Measurements from ENCODE around the gene LTA.

LTA gene

DNA sequence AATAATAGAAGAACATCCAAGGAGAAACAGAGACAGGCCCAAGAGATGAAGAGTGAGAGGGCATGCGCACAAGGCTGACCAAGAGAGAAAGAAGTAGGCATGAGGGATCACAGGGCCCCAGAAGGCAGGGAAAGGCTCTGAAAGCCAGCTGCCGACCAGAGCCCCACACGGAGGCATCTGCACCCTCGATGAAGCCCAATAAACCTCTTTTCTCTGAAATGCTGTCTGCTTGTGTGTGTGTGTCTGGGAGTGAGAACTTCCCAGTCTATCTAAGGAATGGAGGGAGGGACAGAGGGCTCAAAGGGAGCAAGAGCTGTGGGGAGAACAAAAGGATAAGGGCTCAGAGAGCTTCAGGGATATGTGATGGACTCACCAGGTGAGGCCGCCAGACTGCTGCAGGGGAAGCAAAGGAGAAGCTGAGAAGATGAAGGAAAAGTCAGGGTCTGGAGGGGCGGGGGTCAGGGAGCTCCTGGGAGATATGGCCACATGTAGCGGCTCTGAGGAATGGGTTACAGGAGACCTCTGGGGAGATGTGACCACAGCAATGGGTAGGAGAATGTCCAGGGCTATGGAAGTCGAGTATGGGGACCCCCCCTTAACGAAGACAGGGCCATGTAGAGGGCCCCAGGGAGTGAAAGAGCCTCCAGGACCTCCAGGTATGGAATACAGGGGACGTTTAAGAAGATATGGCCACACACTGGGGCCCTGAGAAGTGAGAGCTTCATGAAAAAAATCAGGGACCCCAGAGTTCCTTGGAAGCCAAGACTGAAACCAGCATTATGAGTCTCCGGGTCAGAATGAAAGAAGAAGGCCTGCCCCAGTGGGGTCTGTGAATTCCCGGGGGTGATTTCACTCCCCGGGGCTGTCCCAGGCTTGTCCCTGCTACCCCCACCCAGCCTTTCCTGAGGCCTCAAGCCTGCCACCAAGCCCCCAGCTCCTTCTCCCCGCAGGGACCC, 2.3 kb downstream of the LTA start:
- no peak for DNase-seq

DNA sequence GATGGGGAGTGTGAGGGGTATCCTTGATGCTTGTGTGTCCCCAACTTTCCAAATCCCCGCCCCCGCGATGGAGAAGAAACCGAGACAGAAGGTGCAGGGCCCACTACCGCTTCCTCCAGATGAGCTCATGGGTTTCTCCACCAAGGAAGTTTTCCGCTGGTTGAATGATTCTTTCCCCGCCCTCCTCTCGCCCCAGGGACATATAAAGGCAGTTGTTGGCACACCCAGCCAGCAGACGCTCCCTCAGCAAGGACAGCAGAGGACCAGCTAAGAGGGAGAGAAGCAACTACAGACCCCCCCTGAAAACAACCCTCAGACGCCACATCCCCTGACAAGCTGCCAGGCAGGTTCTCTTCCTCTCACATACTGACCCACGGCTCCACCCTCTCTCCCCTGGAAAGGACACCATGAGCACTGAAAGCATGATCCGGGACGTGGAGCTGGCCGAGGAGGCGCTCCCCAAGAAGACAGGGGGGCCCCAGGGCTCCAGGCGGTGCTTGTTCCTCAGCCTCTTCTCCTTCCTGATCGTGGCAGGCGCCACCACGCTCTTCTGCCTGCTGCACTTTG, 3.3 kb downstream of the LTA start, which contains the start of gene TNF:
Gene TNF (plus strand): TSS at position 231 of the 567 bp plus-strand sequence. CDS start 177 bp downstream, at position 408.
- no peak for DNase-seq

DNA sequence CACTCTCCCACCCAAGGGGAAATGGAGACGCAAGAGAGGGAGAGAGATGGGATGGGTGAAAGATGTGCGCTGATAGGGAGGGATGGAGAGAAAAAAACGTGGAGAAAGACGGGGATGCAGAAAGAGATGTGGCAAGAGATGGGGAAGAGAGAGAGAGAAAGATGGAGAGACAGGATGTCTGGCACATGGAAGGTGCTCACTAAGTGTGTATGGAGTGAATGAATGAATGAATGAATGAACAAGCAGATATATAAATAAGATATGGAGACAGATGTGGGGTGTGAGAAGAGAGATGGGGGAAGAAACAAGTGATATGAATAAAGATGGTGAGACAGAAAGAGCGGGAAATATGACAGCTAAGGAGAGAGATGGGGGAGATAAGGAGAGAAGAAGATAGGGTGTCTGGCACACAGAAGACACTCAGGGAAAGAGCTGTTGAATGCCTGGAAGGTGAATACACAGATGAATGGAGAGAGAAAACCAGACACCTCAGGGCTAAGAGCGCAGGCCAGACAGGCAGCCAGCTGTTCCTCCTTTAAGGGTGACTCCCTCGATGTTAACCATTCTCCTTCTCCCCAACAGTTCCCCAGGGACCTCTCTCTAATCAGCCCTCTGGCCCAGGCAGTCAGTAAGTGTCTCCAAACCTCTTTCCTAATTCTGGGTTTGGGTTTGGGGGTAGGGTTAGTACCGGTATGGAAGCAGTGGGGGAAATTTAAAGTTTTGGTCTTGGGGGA, 4.0 kb downstream of the LTA start:
- DNase-seq: no peak

- DNase-seq: no peak
Observed at GRCh38 chr6:31576897-31577578, 4.9 kb downstream of the LTA start.

- DNase-seq: no peak
Observed at GRCh38 chr6:31577579-31577966, 5.5 kb downstream of the LTA start.

DNA sequence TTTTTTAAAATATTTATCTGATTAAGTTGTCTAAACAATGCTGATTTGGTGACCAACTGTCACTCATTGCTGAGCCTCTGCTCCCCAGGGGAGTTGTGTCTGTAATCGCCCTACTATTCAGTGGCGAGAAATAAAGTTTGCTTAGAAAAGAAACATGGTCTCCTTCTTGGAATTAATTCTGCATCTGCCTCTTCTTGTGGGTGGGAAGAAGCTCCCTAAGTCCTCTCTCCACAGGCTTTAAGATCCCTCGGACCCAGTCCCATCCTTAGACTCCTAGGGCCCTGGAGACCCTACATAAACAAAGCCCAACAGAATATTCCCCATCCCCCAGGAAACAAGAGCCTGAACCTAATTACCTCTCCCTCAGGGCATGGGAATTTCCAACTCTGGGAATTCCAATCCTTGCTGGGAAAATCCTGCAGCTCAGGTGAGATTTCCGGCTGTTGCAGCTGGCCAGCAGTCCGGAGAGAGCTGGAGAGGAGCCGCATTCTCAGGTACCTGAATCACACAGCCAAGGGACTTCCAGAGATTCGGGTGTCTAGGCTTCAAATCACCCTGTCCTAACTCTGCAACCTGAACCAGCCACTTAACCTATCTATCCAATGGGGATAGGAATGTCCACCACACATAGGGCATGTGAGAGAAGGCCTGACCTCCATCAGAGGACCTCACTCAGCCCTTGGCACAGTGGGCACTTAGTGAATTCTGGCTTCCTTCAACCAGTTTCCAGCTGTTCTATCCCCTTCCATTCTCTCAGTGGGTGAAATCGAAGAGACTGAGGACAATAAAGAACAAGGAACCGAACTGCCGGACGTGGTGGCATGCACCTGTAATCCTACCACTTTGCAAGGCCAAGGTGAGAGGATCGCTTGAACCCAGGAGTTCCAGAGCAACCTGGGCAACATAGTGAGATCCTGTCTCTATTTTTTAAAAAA, 6.4 kb downstream of the LTA start:
- DNase-seq: no peak

DNA sequence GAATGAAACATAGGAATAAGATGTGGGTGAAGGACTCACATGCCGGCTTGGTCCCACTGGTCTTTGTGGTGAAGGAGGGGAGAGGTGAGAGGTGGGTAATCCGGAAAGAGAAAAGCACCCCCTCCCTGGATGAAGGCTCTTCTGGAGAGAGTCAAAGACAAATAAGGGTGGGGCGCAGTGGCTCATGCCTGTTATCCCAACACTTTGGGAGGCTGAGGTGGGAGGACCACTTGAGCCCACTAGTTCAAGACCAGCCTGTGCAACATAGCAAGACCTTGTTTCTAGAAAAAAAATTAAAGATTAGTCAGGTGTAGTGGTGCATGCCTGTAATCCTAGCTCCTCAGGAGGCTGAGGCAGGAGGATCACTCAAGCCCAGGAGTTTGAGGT, 7.0 kb downstream of the LTA start:
- DNase-seq: no peak

- no peak for DNase-seq
Observed at GRCh38 chr6:31579546-31580437, 7.7 kb downstream of the LTA start.

DNA sequence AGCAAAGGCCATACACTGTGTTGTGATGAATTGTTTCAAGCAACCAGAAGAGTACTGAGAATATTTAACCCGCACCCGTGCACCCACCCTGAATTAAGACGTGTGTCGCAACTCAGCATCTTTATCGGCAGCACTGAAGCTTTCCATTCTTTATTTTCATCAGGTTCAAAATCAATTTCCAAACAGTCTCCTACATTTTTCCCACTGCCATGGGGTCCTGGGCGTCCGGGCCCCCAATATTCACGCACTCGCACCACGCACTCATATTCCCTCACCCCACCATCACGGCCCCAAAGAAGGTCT, 8.3 kb downstream of the LTA start:
- no peak for DNase-seq

DNA sequence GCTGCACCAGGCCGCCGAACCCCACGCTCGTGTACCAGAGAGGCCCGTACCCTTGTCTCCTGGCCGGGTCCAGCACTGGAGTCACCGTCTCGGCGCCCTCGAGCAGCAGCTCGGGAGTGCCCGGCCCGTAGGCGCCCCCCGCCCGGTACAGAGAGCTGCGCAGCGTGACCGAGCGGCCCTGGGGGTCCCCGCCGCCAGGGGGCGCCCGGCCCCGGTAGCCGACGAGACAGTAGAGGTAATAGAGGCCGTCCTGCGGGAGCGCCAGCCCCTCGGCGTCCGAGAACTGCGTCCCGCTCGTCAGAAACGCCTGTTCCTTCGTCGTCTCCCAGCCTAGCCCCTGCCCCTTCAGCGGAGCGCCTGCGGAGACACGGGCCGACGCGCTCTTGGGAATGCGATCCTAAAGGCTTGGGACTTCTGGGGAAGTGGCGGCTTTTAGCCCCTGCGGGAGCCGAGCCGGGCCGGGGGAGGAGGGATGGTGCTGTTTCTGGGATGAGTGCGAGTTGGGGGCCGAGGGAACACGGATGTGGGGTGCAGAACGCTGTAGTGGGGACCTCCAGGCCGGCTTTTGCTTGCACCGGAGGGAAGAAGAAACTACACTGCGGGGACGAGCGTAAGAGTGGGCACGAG, 8.8 kb downstream of the LTA start:
- DNase-seq: peak; percentile 49

GRCh38 chr6:31581434-31582229, 9.5 kb downstream of the LTA start:
- DNase-seq: no peak

GRCh38 chr6:31582230-31582643, 10.1 kb downstream of the LTA start, which contains the start of gene LTB:
Gene LTB (minus strand): TSS chr6:31582424. CDS start chr6:31582417, 7 bp downstream.
- DNase-seq: no peak

DNA sequence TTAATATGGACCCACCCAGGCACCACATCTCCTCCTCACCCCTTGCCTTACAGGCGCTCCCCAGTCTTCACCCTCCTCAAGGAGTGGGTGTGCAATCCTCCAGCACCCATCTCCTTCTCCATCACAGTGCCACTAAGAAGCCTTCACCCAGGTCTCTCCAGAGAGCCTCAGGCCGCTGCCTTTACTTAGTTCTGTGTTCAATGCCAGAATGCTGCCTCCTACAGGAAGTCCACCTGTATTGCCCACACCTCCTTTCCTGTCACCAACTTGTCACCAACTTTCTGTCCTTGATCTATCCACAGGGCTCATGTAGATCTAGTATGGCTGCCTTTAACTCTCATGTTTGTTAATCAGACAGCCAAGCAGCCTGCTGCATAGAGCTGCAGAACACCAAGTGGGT, 13.4 kb downstream of the LTA start:
- DNase-seq: no peak

- no peak for DNase-seq
Observed at GRCh38 chr6:31586008-31586407, 13.9 kb downstream of the LTA start, which contains the start of gene LST1. Gene LST1 (plus strand): TSS chr6:31586277. CDS start chr6:31587300, 1,023 bp downstream.

GRCh38 chr6:31586599-31587281, 14.7 kb downstream of the LTA start:
- DNase-seq: no peak

GRCh38 chr6:31587791-31588777, 16.0 kb downstream of the LTA start:
- no peak for DNase-seq

- DNase-seq: no peak
Observed at GRCh38 chr6:31588871-31589650, 17.0 kb downstream of the LTA start.
